ENCODE measurements around the gene TMEM132A. TPM values are rescaled to one million over a fixed set of nuclear protein-coding genes. Genes with fewer than 3 reads are reported as not detected.
A peak's percentile ranks its signal among the peaks of the same experiment; 100 is the strongest.

The TMEM132A gene
- total RNA-seq, 3 donors from 2014 or later, result 3.9 to 11.8 (median 8.5) TPM

DNA sequence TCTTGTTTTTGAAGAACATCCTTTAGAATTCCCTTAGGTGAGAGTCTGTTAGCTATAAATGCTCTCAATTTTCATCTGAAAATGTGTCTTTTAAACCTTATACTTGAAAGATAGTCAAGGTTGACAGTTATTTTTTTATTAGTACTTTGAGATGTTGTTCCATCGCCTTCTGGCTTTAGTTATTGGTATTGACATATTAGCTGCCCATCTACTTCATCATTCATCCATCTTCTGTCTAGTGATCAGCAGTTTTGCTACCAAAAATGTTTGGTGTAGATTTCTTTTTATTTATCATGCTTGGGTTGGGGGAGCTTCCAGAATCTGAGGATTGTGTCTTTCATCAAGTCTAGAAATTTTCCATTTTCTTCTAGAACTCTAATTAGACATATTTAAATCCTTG is 44.0 kb downstream of the TMEM132A start:
- Histone ChIP-seq H3K4me3 (no peak overlapping the region), H3K4me1 (ENCODE audit: low read depth) (no peaks in the 10 kb centered on the region), H3K9me3 (no peaks in the 10 kb centered on the region), H3K36me3 (ENCODE audit: low read depth) (no peaks in the 10 kb centered on the region)
- ATAC-seq, result no peak
- intact Hi-C loops (cut with DNase I, micrococcal nuclease), result no loop called here
- DNase-seq, result no peak
- TF ChIP-seq, protein P1, sequence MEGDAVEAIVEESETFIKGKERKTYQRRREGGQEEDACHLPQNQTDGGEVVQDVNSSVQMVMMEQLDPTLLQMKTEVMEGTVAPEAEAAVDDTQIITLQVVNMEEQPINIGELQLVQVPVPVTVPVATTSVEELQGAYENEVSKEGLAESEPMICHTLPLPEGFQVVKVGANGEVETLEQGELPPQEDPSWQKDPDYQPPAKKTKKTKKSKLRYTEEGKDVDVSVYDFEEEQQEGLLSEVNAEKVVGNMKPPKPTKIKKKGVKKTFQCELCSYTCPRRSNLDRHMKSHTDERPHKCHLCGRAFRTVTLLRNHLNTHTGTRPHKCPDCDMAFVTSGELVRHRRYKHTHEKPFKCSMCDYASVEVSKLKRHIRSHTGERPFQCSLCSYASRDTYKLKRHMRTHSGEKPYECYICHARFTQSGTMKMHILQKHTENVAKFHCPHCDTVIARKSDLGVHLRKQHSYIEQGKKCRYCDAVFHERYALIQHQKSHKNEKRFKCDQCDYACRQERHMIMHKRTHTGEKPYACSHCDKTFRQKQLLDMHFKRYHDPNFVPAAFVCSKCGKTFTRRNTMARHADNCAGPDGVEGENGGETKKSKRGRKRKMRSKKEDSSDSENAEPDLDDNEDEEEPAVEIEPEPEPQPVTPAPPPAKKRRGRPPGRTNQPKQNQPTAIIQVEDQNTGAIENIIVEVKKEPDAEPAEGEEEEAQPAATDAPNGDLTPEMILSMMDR (IDR thresholded peaks at IDR 0.05), result no peak

DNA sequence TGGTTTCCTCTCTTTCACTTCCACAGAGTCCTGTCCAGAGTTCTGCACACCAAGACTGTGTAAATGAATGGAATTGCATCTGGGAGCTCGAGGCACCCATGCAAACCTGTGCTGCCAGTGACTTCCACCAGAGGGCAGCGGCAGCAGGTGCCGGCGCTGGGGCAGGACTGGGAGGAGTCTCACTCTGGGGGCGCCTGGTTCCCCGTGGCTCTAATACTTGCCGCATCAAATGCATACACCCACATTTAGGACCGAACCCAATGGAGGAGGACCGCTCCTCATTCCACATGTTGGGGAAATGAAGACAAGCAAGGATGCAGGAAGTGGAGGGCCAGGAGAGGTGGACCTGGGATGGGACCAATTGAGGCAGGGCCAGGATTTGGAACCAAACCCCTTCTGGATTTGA is 46.1 kb downstream of the TMEM132A start:
- ATAC-seq (peak; percentile 84), DNase-seq (peak; percentile 74 to 80 (median 79))
- TF ChIP-seq, protein P1 (IDR thresholded peaks at IDR 0.05), result peak; percentile 84
- intact Hi-C loops (cut with DNase I, micrococcal nuclease), result no loop called here
- H3K4me1 ChIP-seq (ENCODE audit: low read depth), result no peaks in the 10 kb centered on the region
- no peaks in the 10 kb centered on the region for H3K9me3 ChIP-seq
- no peak overlapping the region for H3K4me3 ChIP-seq
- no peaks in the 10 kb centered on the region for H3K36me3 ChIP-seq (ENCODE audit: low read depth)

DNA sequence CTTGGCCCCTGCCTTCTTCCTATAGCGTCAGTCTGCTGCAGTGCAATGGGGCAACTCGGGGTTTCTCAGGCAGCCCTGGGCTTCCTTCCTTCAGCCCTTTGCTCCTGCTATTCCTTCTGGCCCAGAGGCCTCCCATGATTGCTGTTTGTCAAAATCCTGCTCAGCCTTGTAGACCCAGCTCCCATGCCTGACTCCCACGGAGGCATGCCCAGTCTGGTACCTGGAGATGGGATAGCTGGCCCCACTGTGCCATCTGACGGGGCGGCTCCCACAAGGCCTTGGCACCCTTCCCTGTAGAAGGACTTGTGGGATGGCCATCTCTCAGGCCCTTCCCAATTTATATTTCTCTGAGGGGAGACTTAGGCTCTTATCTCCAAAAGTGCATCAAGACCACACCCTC is 46.6 kb downstream of the TMEM132A start:
- Histone ChIP-seq H3K4me3 (no peak overlapping the region), H3K36me3 (ENCODE audit: low read depth) (no peaks in the 10 kb centered on the region), H3K9me3 (no peaks in the 10 kb centered on the region), H3K4me1 (ENCODE audit: low read depth) (no peaks in the 10 kb centered on the region)
- TF ChIP-seq, protein P1 (IDR thresholded peaks at IDR 0.05), result no peak
- intact Hi-C loops (cut with DNase I, micrococcal nuclease), result no loop called here
- ATAC-seq (no peak), DNase-seq (peak in 1 of 3 donors; percentile 45)

DNA sequence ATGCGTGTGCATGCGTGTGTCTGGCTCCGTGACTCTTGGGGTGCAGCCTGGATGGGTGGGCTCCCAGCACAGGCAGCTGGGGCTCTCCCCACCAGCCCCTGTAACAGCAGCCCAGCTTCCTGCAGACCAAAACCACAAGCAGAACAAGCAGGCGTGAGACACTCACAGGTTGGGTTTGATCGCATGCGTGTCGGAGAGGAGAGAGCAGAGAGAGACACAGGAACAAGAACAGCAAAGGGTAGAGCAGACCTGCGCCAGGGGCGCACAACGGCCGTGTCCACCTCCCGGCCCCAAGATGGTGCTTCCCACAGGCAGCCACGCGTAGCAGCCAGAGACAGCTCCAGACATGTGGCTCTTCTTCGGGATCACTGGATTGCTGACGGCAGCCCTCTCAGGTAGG is 47.3 kb downstream of the TMEM132A start, which contains the start of gene CD6:
Gene CD6, plus strand, starts transcription at position 161 of the 400 bp plus-strand sequence. Its CDS starts 186 bp downstream, at position 347.
- H3K36me3 ChIP-seq (ENCODE audit: low read depth), result no peaks in the 10 kb centered on the region
- peak; percentile 73 for ATAC-seq
- intact Hi-C loops (cut with DNase I, micrococcal nuclease), result no loop called here
- TF ChIP-seq, protein P1 (IDR thresholded peaks at IDR 0.05), result no peak
- no peaks in the 10 kb centered on the region for H3K4me1 ChIP-seq (ENCODE audit: low read depth)
- no peak within 1 kb of the TSS for H3K4me3 ChIP-seq
- no peaks in the 10 kb centered on the region for H3K9me3 ChIP-seq
- DNase-seq, result peak in 1 of 3 donors; percentile 62

DNA sequence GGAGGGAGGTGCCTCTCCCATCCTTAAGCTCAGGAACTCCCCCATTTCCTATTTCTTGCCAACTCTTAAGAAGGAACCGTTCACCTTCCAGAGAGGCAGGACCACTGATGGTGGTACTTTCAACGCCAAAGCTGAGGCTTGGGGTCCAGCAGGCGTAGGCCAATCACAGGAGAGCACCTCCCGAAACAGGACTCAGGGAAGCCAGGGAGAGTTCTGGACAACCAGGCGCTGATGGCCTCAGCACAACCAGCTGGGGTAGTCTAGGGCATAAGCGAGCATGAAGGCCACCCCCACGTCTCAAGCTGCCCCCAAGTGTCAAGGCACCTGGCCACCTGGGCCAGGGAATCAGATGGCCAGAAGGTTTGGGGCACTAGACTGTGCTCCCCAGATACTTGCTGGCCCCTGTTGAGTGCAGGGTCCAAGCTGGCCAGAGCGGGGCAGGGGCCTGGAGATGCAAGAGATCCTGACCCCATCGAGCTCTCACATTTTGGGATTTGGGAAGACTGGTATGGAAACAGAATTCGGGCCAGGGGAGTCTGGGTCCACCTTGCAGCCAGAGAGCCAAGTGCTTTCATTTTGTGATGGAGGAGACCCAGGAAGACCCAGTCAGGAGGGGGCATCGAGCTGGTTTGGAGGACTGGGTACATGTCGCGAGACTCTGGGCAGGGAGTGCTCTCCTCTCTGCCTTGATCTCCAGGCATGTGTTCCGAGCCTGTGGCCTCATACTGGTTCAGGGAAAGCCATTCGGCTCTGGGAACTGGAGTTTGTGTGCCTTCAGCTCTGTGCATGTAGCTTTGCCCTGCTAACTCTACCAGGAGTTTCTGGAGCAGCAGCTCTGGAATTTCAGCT is 48.1 kb downstream of the TMEM132A start:
- intact Hi-C loops (cut with DNase I, micrococcal nuclease), result no loop called here
- Histone ChIP-seq H3K4me3 (no peak overlapping the region), H3K9me3 (no peaks in the 10 kb centered on the region), H3K4me1 (ENCODE audit: low read depth) (no peaks in the 10 kb centered on the region), H3K36me3 (ENCODE audit: low read depth) (no peaks in the 10 kb centered on the region)
- DNase-seq (peak in 1 of 3 donors; percentile 37), ATAC-seq (peak; percentile 29)
- TF ChIP-seq, protein P1 (IDR thresholded peaks at IDR 0.05), result no peak
